Activated T-cell treated with anti-CD3 and anti-CD28 coated beads, Interleukin-2, amount 50 U/mL, for 72 hours (primary cell): Measurements from ENCODE around the gene KCNQ4. TPM values are rescaled to one million over a fixed set of nuclear protein-coding genes. Genes with fewer than 3 reads are reported as not detected.

Experiments
- ATAC-seq, 2 donors: fragments of 150-1000 bp; cut with Tn5 transposase; replicated peaks in 1 of 2; 2 replicates each; pipeline ENCODE4 v1.10.0; 2021; ENCODE audit warnings: moderate library complexity in 2 of 2, mild to moderate bottlenecking in 1 of 2
- DNase-seq, 2 donors: peaks; one replicate each; pipeline ENCODE4 v3.0.0; 2021 to 2022; ENCODE audit warnings: mixed read lengths in 1 of 2
- H3K27ac Mint-ChIP-seq: one replicate; pipeline ENCODE4 v1.8.0; 2022; ENCODE audit warnings: mild to moderate bottlenecking, moderate library complexity, mixed read lengths
- H3K27me3 Mint-ChIP-seq: one replicate; pipeline ENCODE4 v1.8.0; 2022; ENCODE audit warnings: low read depth, mixed read lengths
- H3K36me3 Mint-ChIP-seq, 2 donors: one replicate each; pipeline ENCODE4 v1.8.0; 2022; ENCODE audit warnings: mixed read lengths in 2 of 2, mild to moderate bottlenecking in 1 of 2; ENCODE audit not compliant: insufficient read depth in 2 of 2
- H3K4me1 Mint-ChIP-seq: one replicate; pipeline ENCODE4 v1.8.0; 2022; ENCODE audit warnings: low read depth, mixed read lengths
- H3K4me3 Mint-ChIP-seq, 2 donors: one replicate each; pipeline ENCODE4 v1.8.0; 2022; ENCODE audit warnings: mild to moderate bottlenecking in 2 of 2, mixed read lengths in 2 of 2, moderate library complexity in 2 of 2
- H3K9me3 Mint-ChIP-seq, 2 donors: one replicate each; pipeline ENCODE4 v1.8.0; 2022; ENCODE audit warnings: mixed read lengths in 2 of 2
- total RNA-seq, 2 donors: library from RNA; stranded (reverse); gene quantifications; one replicate each; pipeline ENCODE4 v1.2.3, GENCODE V29; 2022

Gene KCNQ4
- total RNA-seq, 2 donors from 2014 or later = 0.58 to 0.60 TPM

GRCh38 chr1:40829631-40830245 lies 46.2 kb downstream of the KCNQ4 start:
- DNase-seq = no peak
- ATAC-seq = no peak
- Mint-ChIP-seq H3K36me3 (no peaks in the 10 kb centered on the region), H3K9me3 (no peaks in the 10 kb centered on the region), H3K4me3 (no peak overlapping the region), H3K27me3 (no peaks in the 10 kb centered on the region), H3K4me1 (peaks cover 16% of the 10 kb centered on the region), H3K27ac (no peak overlapping the region)

GRCh38 chr1:40830419-40830943 lies 46.9 kb downstream of the KCNQ4 start:
- Mint-ChIP-seq H3K4me1 (peaks cover 9% of the 10 kb centered on the region), H3K27me3 (no peaks in the 10 kb centered on the region), H3K4me3 (no peak overlapping the region), H3K36me3 (no peaks in the 10 kb centered on the region), H3K27ac (no peak overlapping the region), H3K9me3 (no peaks in the 10 kb centered on the region)
- no peak for DNase-seq
- ATAC-seq = no peak

- Mint-ChIP-seq H3K4me1 (peaks cover 5% of the 10 kb centered on the region), H3K36me3 (no peaks in the 10 kb centered on the region), H3K9me3 (no peaks in the 10 kb centered on the region), H3K4me3 (no peak overlapping the region), H3K27ac (no peak overlapping the region), H3K27me3 (no peaks in the 10 kb centered on the region)
- DNase-seq (no peak), ATAC-seq (no peak)
These were observed 47.6 kb downstream of the KCNQ4 start for GRCh38 chr1:40831001-40831732.

- Mint-ChIP-seq H3K36me3 (no peaks in the 10 kb centered on the region), H3K27me3 (no peaks in the 10 kb centered on the region), H3K9me3 (no peaks in the 10 kb centered on the region), H3K4me3 (no peak overlapping the region), H3K4me1 (no peaks in the 10 kb centered on the region), H3K27ac (no peak overlapping the region)
- ATAC-seq (no peak), DNase-seq (no peak)
These were observed 50.4 kb downstream of the KCNQ4 start for GRCh38 chr1:40833979-40834378.

- Mint-ChIP-seq H3K9me3 (no peaks in the 10 kb centered on the region), H3K36me3 (no peaks in the 10 kb centered on the region), H3K27ac (no peak overlapping the region), H3K4me3 (no peak overlapping the region), H3K27me3 (no peaks in the 10 kb centered on the region), H3K4me1 (peaks cover 4% of the 10 kb centered on the region)
- no peak for DNase-seq
- no peak for ATAC-seq
These were observed 51.5 kb downstream of the KCNQ4 start for GRCh38 chr1:40834968-40835545.

GRCh38 chr1:40836283-40836682 lies 52.7 kb downstream of the KCNQ4 start:
- DNase-seq (no peak), ATAC-seq (no peak)
- Mint-ChIP-seq H3K27me3 (no peaks in the 10 kb centered on the region), H3K4me1 (peaks cover 16% of the 10 kb centered on the region), H3K4me3 (no peak overlapping the region), H3K9me3 (no peaks in the 10 kb centered on the region), H3K27ac (no peak overlapping the region), H3K36me3 (no peaks in the 10 kb centered on the region)

GRCh38 chr1:40837601-40838000 lies 54.0 kb downstream of the KCNQ4 start:
- no peak overlapping the region for H3K27ac Mint-ChIP-seq
- ATAC-seq = no peak
- H3K27me3 Mint-ChIP-seq = no peaks in the 10 kb centered on the region

GRCh38 chr1:40838045-40838979 lies 54.7 kb downstream of the KCNQ4 start:
- H3K27ac Mint-ChIP-seq = no peak overlapping the region
- peaks cover 0 to 2% of the 10 kb centered on the region in 2 donors for H3K36me3 Mint-ChIP-seq
- ATAC-seq (no peak), DNase-seq (no peak)
- H3K9me3 Mint-ChIP-seq = peaks cover 0 to 4% of the 10 kb centered on the region in 2 donors
- H3K4me3 Mint-ChIP-seq = no peak overlapping the region
- no peaks in the 10 kb centered on the region for H3K27me3 Mint-ChIP-seq
- H3K4me1 Mint-ChIP-seq = peaks cover 18% of the 10 kb centered on the region

More at GRCh38 chr1:40837601-40838000, 54.0 kb downstream of the KCNQ4 start:
- Mint-ChIP-seq H3K9me3 (peaks cover 0 to 4% of the 10 kb centered on the region in 2 donors), H3K36me3 (peaks cover 0 to 2% of the 10 kb centered on the region in 2 donors), H3K4me3 (no peak overlapping the region), H3K4me1 (peaks cover 18% of the 10 kb centered on the region)
- no peak for DNase-seq

GRCh38 chr1:40838980-40839942 lies 55.7 kb downstream of the KCNQ4 start:
- H3K4me1 Mint-ChIP-seq = peaks cover 18% of the 10 kb centered on the region
- H3K36me3 Mint-ChIP-seq = peaks cover 0 to 2% of the 10 kb centered on the region in 2 donors
- DNase-seq = no peak
- peaks cover 0 to 4% of the 10 kb centered on the region in 2 donors for H3K9me3 Mint-ChIP-seq
- H3K4me3 Mint-ChIP-seq = no peak overlapping the region
- no peaks in the 10 kb centered on the region for H3K27me3 Mint-ChIP-seq
- no peak for ATAC-seq
- H3K27ac Mint-ChIP-seq = no peak overlapping the region

- Mint-ChIP-seq H3K27me3 (no peaks in the 10 kb centered on the region), H3K27ac (no peak overlapping the region), H3K36me3 (peaks cover 0 to 2% of the 10 kb centered on the region in 2 donors), H3K9me3 (peaks cover 0 to 4% of the 10 kb centered on the region in 2 donors), H3K4me1 (peaks cover 22% of the 10 kb centered on the region), H3K4me3 (no peak overlapping the region)
- ATAC-seq (no peak), DNase-seq (no peak)
These were observed 56.4 kb downstream of the KCNQ4 start for GRCh38 chr1:40839943-40840335.

- no peak for DNase-seq
- Mint-ChIP-seq H3K27me3 (no peaks in the 10 kb centered on the region), H3K9me3 (peaks cover 0 to 4% of the 10 kb centered on the region in 2 donors), H3K4me1 (peaks cover 30% of the 10 kb centered on the region), H3K36me3 (peaks cover 0 to 2% of the 10 kb centered on the region in 2 donors), H3K4me3 (no peak overlapping the region), H3K27ac (no peak overlapping the region)
- ATAC-seq = no peak
These were observed 57.1 kb downstream of the KCNQ4 start for GRCh38 chr1:40840526-40841323.
